GOT3 (cell line): ENCODE data around the gene ATXN7.

Experiments
- DNase-seq: peaks from one replicate; lab custom pipeline; 2025; ENCODE audit warnings: mixed read lengths; lab: John Stamatoyannopoulos, UW

ATXN7 gene

GRCh38 chr3:64049136-64049535 lies 185.5 kb downstream of the ATXN7 start:
- no peak for DNase-seq

- no peak for DNase-seq
Observed at GRCh38 chr3:64049832-64050231, 186.2 kb downstream of the ATXN7 start.
